T47D (cell line): ENCODE measurements around the gene LRRTM1.

Experiments used
- DNase-seq, 2 experiments: peaks; one replicate each; pipeline versions ENCODE4 v3.0.0 to v3.0.0-alpha.2; 2011 to 2012; ENCODE audit warnings: low read depth in 1 of 2, low spot score in 1 of 2
- JUND ChIP-seq: IDR thresholded peaks from 2 replicates; pipeline ENCODE4 v1.6.1; 2012; ENCODE audit warnings: low read depth
- in situ Hi-C: cut with HindIII; loops from 2 replicates; pipeline ENCODE4 v1.10.0; 2016; ENCODE audit warnings: low sequenced_read_pairs, low pct_unique_long_range_greater_than_20kb

Gene LRRTM1, protein sequence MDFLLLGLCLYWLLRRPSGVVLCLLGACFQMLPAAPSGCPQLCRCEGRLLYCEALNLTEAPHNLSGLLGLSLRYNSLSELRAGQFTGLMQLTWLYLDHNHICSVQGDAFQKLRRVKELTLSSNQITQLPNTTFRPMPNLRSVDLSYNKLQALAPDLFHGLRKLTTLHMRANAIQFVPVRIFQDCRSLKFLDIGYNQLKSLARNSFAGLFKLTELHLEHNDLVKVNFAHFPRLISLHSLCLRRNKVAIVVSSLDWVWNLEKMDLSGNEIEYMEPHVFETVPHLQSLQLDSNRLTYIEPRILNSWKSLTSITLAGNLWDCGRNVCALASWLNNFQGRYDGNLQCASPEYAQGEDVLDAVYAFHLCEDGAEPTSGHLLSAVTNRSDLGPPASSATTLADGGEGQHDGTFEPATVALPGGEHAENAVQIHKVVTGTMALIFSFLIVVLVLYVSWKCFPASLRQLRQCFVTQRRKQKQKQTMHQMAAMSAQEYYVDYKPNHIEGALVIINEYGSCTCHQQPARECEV

DNA sequence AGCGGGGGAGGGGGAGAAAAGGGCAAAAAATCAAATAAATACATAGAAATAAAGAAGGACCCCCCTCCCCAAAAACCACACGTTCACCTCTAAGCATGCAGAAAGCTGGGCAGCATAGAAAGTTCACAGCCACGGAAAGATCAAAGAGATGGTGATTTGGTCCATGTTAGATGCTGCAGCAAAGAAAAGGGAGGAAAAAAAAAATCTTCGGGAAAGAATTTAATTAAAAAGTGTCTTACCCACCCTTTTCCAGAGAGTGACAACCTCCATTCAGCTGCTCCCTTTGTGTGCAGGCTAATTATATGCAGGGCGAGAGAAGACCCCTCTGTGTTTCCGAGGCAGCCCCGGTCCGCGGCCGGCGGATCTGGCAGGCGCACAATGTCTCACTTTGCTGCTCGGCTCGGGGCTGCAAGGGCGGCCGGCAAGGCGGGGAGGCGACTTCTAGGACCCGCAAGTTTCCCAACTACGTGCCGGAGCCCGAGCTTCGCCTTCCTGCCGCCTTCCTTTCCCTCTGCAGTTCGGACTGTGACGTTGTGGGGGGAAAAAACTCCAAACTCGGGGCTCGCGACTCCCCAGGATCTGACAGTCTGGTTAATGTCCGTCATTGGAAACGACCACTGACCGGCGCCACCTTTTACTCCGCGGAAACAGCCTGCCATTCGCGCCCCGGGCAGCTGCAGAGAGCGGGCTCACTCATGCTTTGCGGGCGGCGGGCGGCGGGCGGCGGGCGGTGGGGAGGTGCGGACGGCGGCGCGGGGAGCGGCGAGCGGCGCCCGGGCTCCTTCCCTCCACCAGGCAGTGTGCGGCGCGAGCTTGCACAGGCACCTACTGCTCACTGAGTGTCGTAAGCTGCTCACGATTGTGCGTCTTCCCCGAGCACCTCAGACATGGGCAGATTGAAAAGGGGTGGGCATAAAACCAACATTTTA, at the start of gene LRRTM1:
LRRTM1 (minus strand) TSS at position 844 of the 929 bp plus-strand sequence. CDS start 933 bp downstream, outside the sequence.
- TF ChIP-seq JUND = no peak
- in situ Hi-C loops = no loop called here
- DNase-seq = no peak

DNA sequence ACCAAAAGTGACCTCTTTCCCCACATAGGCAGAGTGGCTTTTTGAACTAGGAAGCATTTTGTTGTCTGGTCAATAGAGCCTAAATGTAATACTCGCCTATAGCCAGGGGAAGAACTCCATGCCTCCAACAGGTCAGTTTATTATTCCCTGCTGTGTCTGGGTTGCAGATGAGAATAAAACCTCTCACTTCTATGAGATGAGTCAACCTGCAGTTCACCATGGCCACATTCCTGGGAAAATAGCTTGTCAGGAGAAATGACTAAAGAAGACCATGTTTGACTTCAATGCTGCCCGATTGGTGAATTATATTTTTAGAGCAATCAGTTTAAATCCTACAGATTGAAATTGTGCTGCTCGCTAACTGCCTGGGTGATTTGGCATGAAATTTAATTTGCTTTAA, 46.7 kb upstream of the LRRTM1 start:
- no peak for TF ChIP-seq JUND
- DNase-seq = no peak
- in situ Hi-C loops = no loop called here

DNA sequence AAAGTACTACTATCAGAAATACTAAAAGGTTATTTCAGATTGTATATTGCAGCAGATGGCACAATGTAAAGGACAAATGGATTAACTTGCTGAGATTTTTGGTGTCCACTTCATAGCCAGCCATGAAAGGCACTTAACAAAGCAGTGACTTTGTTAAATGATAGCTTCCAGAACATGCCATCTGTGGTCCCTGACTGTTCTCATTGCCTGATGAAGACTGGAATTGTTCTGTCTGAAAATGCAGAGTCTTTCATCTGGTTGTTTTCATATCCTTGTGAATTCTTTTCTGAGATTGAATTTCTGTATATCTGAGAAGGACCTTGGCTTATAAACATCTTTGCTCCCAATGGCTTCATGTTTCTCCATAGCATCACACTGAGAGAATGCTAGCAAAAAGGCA, 44.4 kb upstream of the LRRTM1 start:
- no peak for DNase-seq
- TF ChIP-seq JUND = no peak
- in situ Hi-C loops = no loop called here

DNA sequence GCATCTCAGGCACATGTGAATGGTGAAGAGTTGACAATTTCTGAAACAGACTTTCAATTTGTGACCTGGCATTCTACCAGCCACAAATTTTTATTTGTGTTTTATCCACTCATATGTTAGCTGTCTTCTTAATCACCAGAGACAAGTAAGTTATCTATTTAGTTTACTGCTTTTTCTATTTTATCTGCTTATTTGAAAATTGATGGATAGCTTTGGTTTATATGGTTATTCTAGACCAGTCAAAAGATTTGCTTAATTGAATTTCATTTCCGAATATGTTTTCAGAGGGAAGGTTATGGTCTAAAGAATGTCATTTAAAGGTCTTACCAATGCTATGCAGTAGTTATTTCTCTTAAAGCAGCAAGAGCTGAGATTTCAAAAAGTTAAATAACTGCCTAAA, 43.5 kb upstream of the LRRTM1 start:
- no peak for DNase-seq
- in situ Hi-C loops = no loop called here
- TF ChIP-seq JUND = no peak

DNA sequence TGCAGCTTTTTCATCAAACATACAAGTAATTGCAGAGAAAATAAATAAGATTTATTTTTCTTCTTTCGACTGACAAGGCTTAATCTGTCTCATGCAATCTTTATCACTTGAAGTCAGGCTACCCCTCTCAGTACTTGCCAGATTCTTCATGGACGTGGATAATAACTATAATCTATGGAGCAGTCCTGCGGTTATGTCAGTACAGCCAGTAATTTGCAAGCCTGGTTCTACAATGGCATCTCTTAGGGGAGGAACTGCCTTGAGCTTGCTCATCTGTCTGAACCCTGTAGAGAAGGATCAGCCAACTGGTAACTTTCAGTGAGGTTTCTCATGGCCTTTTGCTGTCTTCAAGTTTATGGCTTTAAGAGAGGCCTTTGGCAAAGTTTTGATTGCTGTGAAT, 35.5 kb upstream of the LRRTM1 start:
- DNase-seq = no peak
- no peak for TF ChIP-seq JUND
- in situ Hi-C loops = no loop called here

DNA sequence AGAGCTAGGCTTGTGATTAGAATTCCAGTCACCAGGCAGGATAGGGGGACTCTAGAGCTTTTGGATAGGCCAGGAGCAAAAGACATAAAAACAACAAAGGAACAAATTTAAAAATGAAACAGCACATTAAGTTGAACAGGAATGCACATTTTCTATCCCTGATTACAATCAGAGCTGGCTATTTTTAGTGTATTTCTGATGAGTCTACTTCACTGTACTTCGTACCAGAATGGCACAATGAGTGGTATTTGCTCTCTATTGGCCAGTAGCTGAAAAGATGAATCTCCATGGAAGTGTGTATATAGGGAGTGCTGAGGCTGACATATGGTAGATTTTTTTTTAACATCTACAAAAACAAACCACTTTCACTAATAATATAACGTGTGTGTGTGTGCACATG, 34.2 kb upstream of the LRRTM1 start:
- DNase-seq = no peak
- in situ Hi-C loops = no loop called here
- TF ChIP-seq JUND = no peak

DNA sequence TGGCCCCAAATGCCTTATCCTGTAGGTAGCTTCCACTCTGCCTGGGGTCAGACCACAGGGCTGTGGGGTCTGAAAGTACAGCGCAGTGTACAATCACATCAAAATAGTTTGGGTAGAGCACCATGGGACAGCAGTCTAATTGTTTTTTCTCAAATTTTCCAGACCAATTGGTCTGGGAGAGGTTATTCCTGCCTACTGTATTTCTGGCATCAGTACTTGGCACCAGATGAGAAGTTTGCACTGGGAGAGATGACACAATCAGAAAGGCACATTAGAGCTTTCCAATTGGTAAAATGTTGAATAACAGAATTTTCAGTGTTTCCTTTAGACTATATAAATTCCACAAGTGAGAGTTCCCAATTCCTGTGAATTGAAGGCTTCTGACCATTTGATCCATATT, 30.9 kb upstream of the LRRTM1 start:
- TF ChIP-seq JUND = no peak
- no peak for DNase-seq
- in situ Hi-C loops = no loop called here

DNA sequence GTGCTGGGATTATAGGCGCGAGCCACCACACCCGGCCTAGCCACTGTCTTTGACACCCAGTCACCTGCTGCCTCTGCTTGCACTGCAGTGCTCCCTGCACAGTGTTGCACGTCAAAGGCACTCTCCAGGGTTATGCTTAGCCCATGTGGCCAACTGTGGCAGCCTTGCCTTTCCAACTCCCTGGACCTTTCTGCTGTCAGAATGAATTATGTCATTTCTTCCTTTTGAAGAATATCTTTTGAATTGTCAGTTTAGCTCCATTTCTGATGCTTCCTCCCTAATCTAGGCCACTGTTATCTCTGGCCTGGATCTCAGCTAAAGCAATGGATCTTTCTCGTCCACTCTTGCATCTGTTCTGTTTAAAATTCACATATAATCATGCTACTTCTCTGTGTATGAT, 29.3 kb upstream of the LRRTM1 start:
- no peak for DNase-seq
- TF ChIP-seq JUND = no peak
- in situ Hi-C loops = no loop called here

DNA sequence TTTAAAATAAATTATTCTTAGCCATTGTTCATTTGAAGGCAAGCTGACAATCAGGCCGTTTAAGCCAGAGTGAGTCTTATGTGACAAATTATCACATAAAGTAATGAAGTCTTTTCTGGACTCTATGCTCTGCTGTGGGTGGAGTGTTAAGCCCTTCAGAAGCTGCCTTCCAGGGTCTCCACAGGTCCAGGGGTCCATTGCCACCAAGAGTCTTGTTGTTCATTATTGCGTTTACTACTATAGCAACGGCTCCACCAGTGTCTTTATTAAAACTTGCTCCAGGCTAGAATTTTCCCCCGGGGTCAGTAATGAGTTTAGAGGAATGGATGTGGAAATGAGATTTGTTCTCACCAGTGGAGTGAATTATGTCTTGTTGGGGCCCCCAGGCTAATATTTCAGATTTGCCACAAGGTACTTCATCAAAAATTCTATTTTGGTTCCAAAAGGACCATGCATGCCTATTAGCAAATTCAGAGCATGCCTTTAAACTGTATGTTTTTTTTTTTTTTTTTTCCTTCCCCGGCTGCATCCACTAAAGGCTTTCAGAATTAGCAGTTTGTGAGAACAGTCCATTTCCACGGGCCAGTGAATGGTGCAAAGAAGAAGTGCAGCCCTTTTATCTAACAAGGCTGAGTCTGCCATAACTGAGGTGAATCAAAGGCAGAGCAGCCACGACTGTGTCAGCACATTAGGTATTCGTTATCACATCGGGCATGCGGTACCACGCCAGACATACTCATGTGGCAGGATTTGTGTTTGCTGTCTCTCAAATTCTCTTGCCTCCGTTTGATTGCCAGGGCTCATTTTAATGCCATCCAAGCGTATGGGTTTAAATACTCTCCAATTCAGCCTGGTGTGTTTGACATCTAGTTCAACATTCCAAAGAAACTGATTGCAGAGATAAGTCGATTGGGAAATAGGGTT, 26.2 kb upstream of the LRRTM1 start:
- no peak for DNase-seq
- TF ChIP-seq JUND = no peak
- in situ Hi-C loops = no loop called here

DNA sequence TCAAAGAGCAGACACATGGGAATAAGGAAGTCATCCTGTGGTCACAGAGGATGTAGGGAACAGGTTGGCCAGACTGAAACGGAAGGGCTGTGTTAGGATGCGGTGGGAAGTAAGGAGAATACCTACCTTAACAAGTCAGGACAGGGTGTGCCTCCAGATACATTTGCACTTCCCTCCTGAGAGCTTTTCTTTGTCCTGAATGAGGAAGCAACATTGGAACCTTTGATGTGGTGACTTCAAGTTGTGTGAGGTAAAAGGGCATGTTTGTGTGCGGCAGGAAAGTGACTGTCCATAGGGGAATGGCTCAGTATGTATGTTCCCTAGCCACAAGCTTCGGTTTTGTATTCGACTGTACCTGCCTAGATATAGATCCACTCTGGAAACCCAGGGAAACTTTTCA, 24.9 kb upstream of the LRRTM1 start:
- no peak for DNase-seq
- TF ChIP-seq JUND = no peak
- in situ Hi-C loops = no loop called here

DNA sequence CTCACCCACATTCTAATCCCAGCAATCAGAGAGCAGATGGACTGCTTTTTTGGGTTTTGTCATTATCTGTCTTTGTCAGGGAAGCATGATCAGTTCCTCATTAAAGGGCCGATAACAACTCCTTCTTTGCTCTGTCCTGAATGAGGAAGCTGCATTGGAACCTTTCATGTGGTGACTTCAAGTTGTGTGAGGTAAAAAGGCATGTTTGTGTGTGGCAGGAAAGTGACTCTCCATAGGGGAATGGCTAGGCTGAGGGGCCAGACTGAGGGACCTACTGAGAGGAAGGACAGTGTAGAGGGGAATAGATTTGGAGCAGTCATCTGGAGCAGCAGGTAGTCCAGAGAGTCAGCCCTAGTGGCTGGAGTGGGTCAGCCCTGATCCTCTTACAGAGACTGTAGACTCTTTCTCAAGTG, 23.6 kb upstream of the LRRTM1 start:
- no peak for DNase-seq
- in situ Hi-C loops = no loop called here
- TF ChIP-seq JUND = no peak

DNA sequence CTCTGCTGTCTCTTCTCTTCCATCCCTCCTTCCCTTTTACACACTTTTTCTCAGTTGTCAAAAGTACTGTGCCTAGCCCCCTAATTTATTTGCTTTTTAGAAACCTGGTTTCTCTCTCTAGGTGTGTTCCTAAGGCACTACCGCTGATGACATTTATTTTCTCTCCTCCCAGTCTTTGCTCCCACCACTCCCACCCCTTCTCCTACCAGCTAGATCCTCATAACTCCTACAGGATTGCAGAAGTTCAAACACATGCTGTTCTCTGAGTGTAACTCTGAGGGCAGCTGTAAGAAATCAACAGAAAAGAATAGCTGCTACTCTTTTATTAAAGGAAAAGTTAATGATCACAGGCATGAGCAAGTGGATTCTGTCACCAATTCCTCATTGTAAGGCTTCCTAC, 22.3 kb upstream of the LRRTM1 start:
- no peak for TF ChIP-seq JUND
- in situ Hi-C loops = no loop called here
- DNase-seq = no peak
